Measurements from ENCODE around the gene HNRNPM. TPM values are rescaled to one million over a fixed set of nuclear protein-coding genes. Genes with fewer than 3 reads are reported as not detected.
A peak's percentile ranks its signal among the peaks of the same experiment; 100 is the strongest.

The HNRNPM gene
- total and polyA plus RNA-seq, 5 donors, result 67.9 to 128 (median 115) TPM

DNA sequence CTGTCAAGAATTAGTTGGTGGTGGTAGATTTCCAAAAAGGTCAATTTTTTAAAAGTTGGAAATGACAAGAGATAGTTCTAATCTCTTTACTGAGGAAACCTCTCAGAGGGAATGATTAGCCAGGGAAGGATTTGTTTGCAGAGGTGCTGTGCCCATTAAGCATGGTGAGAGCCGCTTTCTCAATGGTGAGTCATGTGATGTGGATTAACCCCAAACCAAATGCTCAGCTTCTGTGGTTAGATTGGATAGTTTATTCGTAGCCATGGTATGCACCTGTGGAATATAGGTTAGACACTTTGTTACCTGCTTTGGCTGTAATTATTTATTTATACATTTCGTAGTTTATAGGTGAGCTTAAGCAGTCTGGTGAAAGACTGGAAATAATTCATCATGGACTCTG, 7.1 kb downstream of the HNRNPM start:
- ATAC-seq (no peak), DNase-seq (no peak)
- intact Hi-C loops (cut with DNase I), result no loop called here
- H3K27me3 ChIP-seq (ENCODE audit: control insufficient read depth, insufficient read depth), result no peaks in the 10 kb centered on the region
- peaks cover 18% of the 10 kb centered on the region for H3K4me1 ChIP-seq (ENCODE audit: control insufficient read depth, insufficient read depth, low read length)
- WGBS, result 66% methylated on average over 3 of the region's 3 CpGs
- H3K27ac ChIP-seq (ENCODE audit: low read length), result no peak overlapping the region
- no peak overlapping the region for H3K4me3 ChIP-seq (ENCODE audit: low read length)
- no peaks in the 10 kb centered on the region for H3K9me3 ChIP-seq (ENCODE audit: control insufficient read depth, low read length)

DNA sequence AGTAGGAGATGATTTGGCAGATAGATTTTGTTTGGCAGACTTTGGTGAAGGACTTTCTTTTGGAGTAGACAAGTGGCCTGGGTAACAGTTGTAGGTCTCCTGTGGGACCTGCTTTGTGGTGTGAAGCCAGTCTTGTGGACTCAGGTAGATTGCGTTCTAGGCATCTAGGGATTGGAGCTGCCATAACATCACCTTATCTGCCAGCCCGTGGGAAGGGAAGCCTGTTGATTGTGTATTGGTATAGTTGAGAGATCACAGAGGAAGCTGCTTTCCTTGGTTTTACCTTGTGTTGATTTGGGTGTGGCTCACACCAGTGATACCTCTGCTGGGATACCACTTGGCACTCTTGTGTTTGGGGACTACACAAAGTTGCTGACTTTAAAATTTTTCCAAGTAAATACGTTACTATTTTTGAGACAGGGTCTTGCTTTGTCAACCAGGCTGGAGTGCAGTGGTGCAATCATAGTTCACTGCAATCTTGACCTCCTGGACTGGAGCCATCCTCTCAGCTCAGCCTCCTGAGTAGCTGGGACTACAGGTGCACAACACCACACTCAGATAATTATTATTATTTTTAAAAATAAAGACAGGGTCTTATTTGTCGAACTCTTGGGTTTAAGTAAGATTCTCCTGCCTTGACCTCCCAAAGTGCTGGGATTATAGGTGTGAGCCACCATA, 7.8 kb downstream of the HNRNPM start:
- intact Hi-C loops (cut with DNase I), result no loop called here
- peaks cover 18% of the 10 kb centered on the region for H3K4me1 ChIP-seq (ENCODE audit: control insufficient read depth, insufficient read depth, low read length)

DNA sequence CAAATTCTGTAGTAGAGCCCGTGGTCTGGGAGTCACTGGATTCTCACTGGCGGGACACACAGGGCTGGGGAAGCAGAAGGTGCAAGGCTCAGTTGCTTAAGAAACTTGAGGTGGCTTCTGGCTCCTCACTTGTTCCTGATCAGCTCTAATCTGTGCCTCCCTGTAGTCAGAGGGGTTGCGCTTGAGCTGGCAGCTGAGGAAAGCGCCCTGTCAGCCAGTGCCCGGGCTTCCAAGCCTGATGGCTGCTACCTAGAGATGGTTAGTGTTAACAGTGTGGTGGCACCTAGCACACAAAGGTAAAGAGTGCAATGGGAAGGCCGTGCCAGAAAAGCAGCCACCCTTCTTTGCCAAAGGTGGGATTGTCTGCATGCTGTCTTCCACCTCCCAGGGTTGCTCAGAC, 8.8 kb downstream of the HNRNPM start:
- H3K27ac ChIP-seq (ENCODE audit: low read length), result no peak overlapping the region
- H3K4me3 ChIP-seq (ENCODE audit: low read length), result no peak overlapping the region
- DNase-seq (no peak), ATAC-seq (no peak)
- intact Hi-C loops (cut with DNase I), result no loop called here
- no peaks in the 10 kb centered on the region for H3K27me3 ChIP-seq (ENCODE audit: control insufficient read depth, insufficient read depth)
- H3K9me3 ChIP-seq (ENCODE audit: control insufficient read depth, low read length), result no peaks in the 10 kb centered on the region
- peaks cover 18% of the 10 kb centered on the region for H3K4me1 ChIP-seq (ENCODE audit: control insufficient read depth, insufficient read depth, low read length)
- 75% methylated on average over 6 of the region's 6 CpGs for WGBS

More for the DNA sequence above, 7.8 kb downstream of the HNRNPM start:
- Histone ChIP-seq H3K27ac (ENCODE audit: low read length) (no peak overlapping the region), H3K9me3 (ENCODE audit: control insufficient read depth, low read length) (no peaks in the 10 kb centered on the region), H3K4me3 (ENCODE audit: low read length) (no peak overlapping the region), H3K27me3 (ENCODE audit: control insufficient read depth, insufficient read depth) (no peaks in the 10 kb centered on the region)
- DNase-seq, result no peak
- WGBS, result 55% methylated on average over 4 of the region's 4 CpGs
- ATAC-seq, result no peak

DNA sequence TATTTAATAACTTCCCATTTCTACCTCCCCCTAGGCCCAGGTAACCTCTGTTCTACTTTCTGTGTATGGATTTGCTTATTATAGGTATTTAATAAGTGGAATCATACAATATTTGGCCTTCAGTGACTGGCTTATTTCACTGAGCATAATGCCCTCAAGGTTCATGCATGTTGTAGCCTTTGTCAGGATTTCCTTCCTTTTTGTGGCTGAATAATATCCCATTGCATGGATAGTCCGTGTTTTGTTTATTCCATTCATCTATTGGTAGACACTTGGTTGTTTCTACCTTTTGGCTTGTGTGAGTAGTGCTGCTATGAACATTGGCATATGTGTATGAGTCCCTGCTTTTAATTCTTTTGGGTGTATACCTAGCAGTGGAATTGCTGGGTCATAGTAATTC, 9.4 kb downstream of the HNRNPM start:
- Histone ChIP-seq H3K27me3 (ENCODE audit: control insufficient read depth, insufficient read depth) (no peaks in the 10 kb centered on the region), H3K27ac (ENCODE audit: low read length) (no peak overlapping the region), H3K9me3 (ENCODE audit: control insufficient read depth, low read length) (no peaks in the 10 kb centered on the region), H3K4me3 (ENCODE audit: low read length) (no peak overlapping the region), H3K4me1 (ENCODE audit: control insufficient read depth, insufficient read depth, low read length) (peaks cover 22% of the 10 kb centered on the region)
- WGBS, result 46% methylated on average over 1 of the region's 1 CpG
- no peak for ATAC-seq
- DNase-seq, result no peak
- intact Hi-C loops (cut with DNase I), result no loop called here

DNA sequence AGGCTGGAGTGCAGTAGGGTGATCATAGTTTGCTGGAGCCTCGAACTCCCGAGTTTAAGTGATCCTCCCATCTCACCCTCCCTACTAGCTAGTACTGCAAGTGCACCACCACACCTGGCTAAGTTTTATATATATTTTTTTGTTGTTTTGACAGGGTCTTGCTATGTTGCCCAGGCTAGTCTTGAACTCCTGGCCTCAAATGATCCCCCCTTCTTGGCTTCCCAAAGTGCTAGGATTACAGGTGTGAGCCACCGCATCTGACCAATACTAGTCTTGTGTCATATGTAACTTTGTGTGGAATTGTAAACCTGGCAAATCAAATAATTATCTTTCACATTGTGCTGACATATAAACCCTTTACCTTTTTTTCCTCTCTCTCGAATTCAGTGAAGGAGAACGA, 10.2 kb downstream of the HNRNPM start:
- intact Hi-C loops (cut with DNase I), result loop anchor here in 1 of 4 donors (5.0 kb wide), 1 partner anchor 43 kb away; the partner anchor contains the start of gene MARCHF2
- Histone ChIP-seq H3K27ac (ENCODE audit: low read length) (no peak overlapping the region), H3K27me3 (ENCODE audit: control insufficient read depth, insufficient read depth) (no peaks in the 10 kb centered on the region), H3K9me3 (ENCODE audit: control insufficient read depth, low read length) (no peaks in the 10 kb centered on the region), H3K4me3 (ENCODE audit: low read length) (no peak overlapping the region), H3K4me1 (ENCODE audit: control insufficient read depth, insufficient read depth, low read length) (peaks cover 19% of the 10 kb centered on the region)
- DNase-seq, result no peak
- no peak for ATAC-seq
- 73% methylated on average over 5 of the region's 5 CpGs for WGBS

DNA sequence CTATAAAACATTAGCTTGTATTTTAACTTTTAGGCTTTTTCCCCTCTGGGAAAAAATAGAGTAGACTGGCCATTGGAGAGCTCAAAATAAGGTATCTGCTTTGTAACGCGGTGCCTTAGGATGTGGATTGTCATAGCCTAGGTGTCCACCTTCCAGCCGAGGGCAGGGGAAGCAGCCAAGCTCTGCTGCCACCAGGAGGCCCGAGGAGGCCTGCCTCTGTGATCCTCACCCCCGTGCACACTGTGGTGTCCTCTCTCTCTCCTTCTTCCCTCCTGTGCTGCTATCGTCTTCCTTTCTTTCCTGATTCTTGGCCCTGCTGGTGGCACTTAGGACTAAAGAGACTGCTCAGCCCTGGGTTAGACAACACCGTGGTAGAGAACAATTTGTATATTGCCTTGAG, 11.3 kb downstream of the HNRNPM start:
- peaks cover 18% of the 10 kb centered on the region for H3K4me1 ChIP-seq (ENCODE audit: control insufficient read depth, insufficient read depth, low read length)
- H3K4me3 ChIP-seq (ENCODE audit: low read length), result no peak overlapping the region
- ATAC-seq (peak in 1 of 2 donors; percentile 31), DNase-seq (no peak)
- 42% methylated on average over 7 of the region's 7 CpGs for WGBS
- intact Hi-C loops (cut with DNase I), result loop anchor here in 1 of 4 donors (5.0 kb wide), 1 partner anchor 44 kb away; the partner anchor contains the start of gene MARCHF2
- no peak overlapping the region for H3K27ac ChIP-seq (ENCODE audit: low read length)
- H3K27me3 ChIP-seq (ENCODE audit: control insufficient read depth, insufficient read depth), result no peaks in the 10 kb centered on the region
- no peaks in the 10 kb centered on the region for H3K9me3 ChIP-seq (ENCODE audit: control insufficient read depth, low read length)

DNA sequence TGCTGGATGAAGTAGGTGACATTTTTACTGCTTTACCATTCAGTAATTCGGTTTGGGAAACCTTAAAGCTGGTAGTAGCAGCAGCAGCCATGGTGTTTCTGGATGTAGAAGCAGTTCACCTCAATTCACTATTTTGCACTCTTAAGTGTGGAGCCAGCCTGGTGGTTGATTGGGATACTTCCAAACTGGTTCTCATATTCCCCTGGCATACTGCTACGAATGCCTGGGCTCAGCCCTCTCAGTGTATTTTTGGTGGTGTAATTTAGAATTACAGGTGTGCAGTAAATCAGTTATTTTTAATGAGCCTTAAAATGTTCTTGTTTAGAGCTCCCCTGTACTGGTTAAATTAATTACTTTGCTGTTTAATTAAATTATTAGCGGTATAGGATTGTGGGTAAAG, 12.4 kb downstream of the HNRNPM start:
- Histone ChIP-seq H3K27ac (ENCODE audit: low read length) (no peak overlapping the region), H3K4me1 (ENCODE audit: control insufficient read depth, insufficient read depth, low read length) (peaks cover 19% of the 10 kb centered on the region), H3K27me3 (ENCODE audit: control insufficient read depth, insufficient read depth) (no peaks in the 10 kb centered on the region), H3K9me3 (ENCODE audit: control insufficient read depth, low read length) (no peaks in the 10 kb centered on the region), H3K4me3 (ENCODE audit: low read length) (no peak overlapping the region)
- 70% methylated on average over 3 of the region's 3 CpGs for whole genome bisulfite sequencing
- no peak for ATAC-seq
- intact Hi-C loops (cut with DNase I), result loop anchor here in 1 of 4 donors (5.0 kb wide), 1 partner anchor 45 kb away; the partner anchor contains the start of gene MARCHF2
- no peak for DNase-seq

DNA sequence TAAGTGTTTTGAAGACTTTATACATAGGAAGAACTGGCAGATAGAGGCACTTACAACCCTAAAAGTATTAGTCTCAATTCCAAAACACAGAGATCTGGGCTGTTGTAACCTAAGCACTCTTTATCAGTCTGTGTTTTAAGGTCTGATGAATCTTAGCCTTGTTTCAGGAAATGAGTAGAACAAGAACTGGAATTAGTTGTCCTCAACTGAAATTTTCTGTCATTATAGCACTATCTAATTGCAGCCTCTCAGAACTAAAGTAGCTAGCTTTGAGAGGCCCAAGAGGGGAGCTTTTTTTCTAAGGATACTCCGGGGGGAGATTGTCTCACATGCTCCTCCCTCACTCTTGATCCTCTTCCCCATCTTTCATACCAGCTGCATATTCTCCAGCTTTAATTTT, 13.1 kb downstream of the HNRNPM start:
- ATAC-seq (no peak), DNase-seq (no peak)
- intact Hi-C loops (cut with DNase I), result loop anchor here in 1 of 4 donors (5.0 kb wide), 1 partner anchor 46 kb away; the partner anchor contains the start of gene MARCHF2
- H3K27ac ChIP-seq (ENCODE audit: low read length), result no peak overlapping the region
- H3K4me1 ChIP-seq (ENCODE audit: control insufficient read depth, insufficient read depth, low read length), result peaks cover 17% of the 10 kb centered on the region
- no peaks in the 10 kb centered on the region for H3K9me3 ChIP-seq (ENCODE audit: control insufficient read depth, low read length)
- H3K27me3 ChIP-seq (ENCODE audit: control insufficient read depth, insufficient read depth), result no peaks in the 10 kb centered on the region
- 39% methylated on average over 1 of the region's 1 CpG for WGBS
- H3K4me3 ChIP-seq (ENCODE audit: low read length), result no peak overlapping the region

DNA sequence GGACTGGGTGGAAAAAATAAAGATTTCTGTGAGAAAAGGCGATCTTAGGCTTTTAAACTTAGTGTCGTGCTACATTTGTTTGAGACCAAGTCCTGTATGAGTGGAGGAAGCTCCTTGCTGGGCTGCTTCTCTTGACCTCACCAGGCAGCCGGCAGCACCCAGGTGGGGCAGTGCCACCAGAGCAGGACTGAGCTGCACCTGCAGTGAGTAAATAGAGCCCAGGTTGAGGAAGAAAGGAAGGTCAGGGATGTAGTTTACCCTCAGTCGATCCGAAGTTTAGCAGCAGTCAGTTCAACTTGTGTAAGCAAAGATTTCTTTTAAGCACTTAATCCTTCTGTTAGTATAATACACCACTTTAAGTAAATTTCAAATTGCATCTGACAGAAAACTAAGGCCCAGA, 13.6 kb downstream of the HNRNPM start:
- no peak overlapping the region for H3K4me3 ChIP-seq (ENCODE audit: low read length)
- DNase-seq (no peak), ATAC-seq (no peak)
- H3K4me1 ChIP-seq (ENCODE audit: control insufficient read depth, insufficient read depth, low read length), result peaks cover 17% of the 10 kb centered on the region
- intact Hi-C loops (cut with DNase I), result loop anchor here in 1 of 4 donors (5.0 kb wide), 1 partner anchor 46 kb away; the partner anchor contains the start of gene MARCHF2
- H3K27ac ChIP-seq (ENCODE audit: low read length), result no peak overlapping the region
- H3K27me3 ChIP-seq (ENCODE audit: control insufficient read depth, insufficient read depth), result no peaks in the 10 kb centered on the region
- 66% methylated on average over 5 of the region's 5 CpGs for WGBS
- H3K9me3 ChIP-seq (ENCODE audit: control insufficient read depth, low read length), result no peaks in the 10 kb centered on the region

DNA sequence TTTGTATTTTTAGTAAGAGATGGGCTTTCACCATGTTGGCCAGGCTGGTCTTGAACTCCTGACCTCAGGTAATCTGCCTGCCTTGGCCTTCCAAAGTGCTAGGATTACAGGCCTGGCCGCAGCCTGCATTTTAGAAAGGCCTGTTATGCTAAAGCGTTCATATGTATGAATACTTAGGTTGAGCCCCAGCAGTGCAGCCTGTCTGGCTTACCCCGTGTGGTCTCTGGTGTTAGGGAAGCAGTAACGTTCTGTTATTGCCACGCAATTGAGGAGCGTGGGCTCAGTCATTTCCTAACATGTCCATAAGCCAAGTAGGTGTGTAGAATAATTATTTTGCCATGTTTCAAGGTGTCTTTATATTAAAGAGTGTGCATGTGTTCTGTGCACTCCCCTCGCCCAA, 14.3 kb downstream of the HNRNPM start:
- H3K27me3 ChIP-seq (ENCODE audit: control insufficient read depth, insufficient read depth), result no peaks in the 10 kb centered on the region
- DNase-seq, result no peak
- intact Hi-C loops (cut with DNase I), result loop anchor here in 1 of 4 donors (5.0 kb wide), 1 partner anchor 47 kb away; the partner anchor contains the start of gene MARCHF2
- ATAC-seq, result no peak
- H3K4me3 ChIP-seq (ENCODE audit: low read length), result no peak overlapping the region
- H3K27ac ChIP-seq (ENCODE audit: low read length), result peak overlapping the region; percentile 6
- no peaks in the 10 kb centered on the region for H3K9me3 ChIP-seq (ENCODE audit: control insufficient read depth, low read length)
- 52% methylated on average over 7 of the region's 7 CpGs for WGBS
- peaks cover 12% of the 10 kb centered on the region for H3K4me1 ChIP-seq (ENCODE audit: control insufficient read depth, insufficient read depth, low read length)

DNA sequence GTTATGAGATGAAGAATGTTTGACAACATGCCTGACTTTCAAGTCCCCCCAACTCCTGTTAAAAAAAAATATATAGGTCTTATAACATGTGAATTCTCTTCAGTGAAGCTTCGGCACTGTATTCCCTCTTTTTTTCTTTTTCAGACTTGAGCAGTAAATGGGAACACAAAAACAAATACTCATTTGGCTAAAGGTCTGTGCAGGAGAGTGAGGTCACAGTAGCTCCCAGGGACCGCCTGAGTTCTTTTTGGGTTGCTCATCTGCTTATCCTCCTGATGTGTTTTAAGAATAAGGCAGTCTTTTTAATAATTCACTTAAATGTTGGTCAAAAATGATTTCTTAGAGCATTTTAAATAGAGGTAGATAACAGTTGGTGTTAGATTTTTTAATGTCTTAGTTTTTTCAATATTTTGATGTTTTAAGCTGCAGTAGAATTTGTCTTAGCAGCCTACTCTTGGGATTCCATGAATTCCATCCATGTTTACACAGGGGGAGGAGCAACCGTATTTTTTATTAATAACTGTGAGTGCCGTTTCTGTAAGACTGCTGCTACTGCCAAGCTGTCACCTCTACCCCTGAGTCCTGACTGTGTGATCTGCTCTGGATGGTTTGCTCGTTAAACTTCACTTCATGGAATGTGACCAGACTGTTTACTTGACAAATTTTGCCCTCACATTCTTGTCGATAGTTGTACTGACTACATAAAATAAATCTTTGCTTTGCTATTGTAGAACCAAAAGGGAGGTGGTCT, 14.9 kb downstream of the HNRNPM start:
- peaks cover 12% of the 10 kb centered on the region for H3K4me1 ChIP-seq (ENCODE audit: control insufficient read depth, insufficient read depth, low read length)
- 25% methylated on average over 6 of the region's 6 CpGs for WGBS
- ATAC-seq, result peak; percentile 54 to 71
- no peak for DNase-seq
- no peaks in the 10 kb centered on the region for H3K9me3 ChIP-seq (ENCODE audit: control insufficient read depth, low read length)
- H3K27ac ChIP-seq (ENCODE audit: low read length), result peak overlapping the region; percentile 64
- intact Hi-C loops (cut with DNase I), result loop anchor here in 1 of 4 donors (5.0 kb wide), 1 partner anchor 47 kb away; the partner anchor contains the start of gene MARCHF2
- H3K4me3 ChIP-seq (ENCODE audit: low read length), result no peak overlapping the region
- no peaks in the 10 kb centered on the region for H3K27me3 ChIP-seq (ENCODE audit: control insufficient read depth, insufficient read depth)

All from right cardiac atrium (tissue), 5 donors.